ENCODE measurements around the gene TARS3. TPM values are rescaled to one million over a fixed set of nuclear protein-coding genes. Genes with fewer than 3 reads are reported as not detected.

Gene TARS3
- total RNA-seq, 1 experiment from 2014 or later: 14.1 TPM

- TF ChIP-seq, protein P1, sequence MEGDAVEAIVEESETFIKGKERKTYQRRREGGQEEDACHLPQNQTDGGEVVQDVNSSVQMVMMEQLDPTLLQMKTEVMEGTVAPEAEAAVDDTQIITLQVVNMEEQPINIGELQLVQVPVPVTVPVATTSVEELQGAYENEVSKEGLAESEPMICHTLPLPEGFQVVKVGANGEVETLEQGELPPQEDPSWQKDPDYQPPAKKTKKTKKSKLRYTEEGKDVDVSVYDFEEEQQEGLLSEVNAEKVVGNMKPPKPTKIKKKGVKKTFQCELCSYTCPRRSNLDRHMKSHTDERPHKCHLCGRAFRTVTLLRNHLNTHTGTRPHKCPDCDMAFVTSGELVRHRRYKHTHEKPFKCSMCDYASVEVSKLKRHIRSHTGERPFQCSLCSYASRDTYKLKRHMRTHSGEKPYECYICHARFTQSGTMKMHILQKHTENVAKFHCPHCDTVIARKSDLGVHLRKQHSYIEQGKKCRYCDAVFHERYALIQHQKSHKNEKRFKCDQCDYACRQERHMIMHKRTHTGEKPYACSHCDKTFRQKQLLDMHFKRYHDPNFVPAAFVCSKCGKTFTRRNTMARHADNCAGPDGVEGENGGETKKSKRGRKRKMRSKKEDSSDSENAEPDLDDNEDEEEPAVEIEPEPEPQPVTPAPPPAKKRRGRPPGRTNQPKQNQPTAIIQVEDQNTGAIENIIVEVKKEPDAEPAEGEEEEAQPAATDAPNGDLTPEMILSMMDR (conservative IDR thresholded peaks at IDR 0.05): no peak
- Histone ChIP-seq H2BK12ac (ENCODE audit: insufficient read length, low read depth, low read length) (no peak overlapping the region), H2BK5ac (ENCODE audit: insufficient read length, low read length) (no peak overlapping the region), H4K91ac (ENCODE audit: insufficient read length, low read depth, low read length) (no peak overlapping the region), H3K4me1 (ENCODE audit: insufficient read depth, low read length) (no peaks in the 10 kb centered on the region), H3K27me3 (ENCODE audit: insufficient read depth, low read length) (no peaks in the 10 kb centered on the region), H3K23me2 (ENCODE audit: insufficient read length, low read depth, low read length, poor library complexity, severe bottlenecking) (no peaks in the 10 kb centered on the region), H4K8ac (replicated peaks; ENCODE audit: insufficient read length, low read depth, low read length) (no peak overlapping the region), H3K9me3 (ENCODE audit: control insufficient read depth, low read depth, low read length) (no peaks in the 10 kb centered on the region), H3K4ac (ENCODE audit: low read depth, low read length) (no peak overlapping the region), H3K23ac (ENCODE audit: insufficient read length, low read depth, low read length) (no peak overlapping the region), H4K20me1 (ENCODE audit: control insufficient read depth, insufficient read depth, insufficient read length) (no peaks in the 10 kb centered on the region), H3K79me1 (ENCODE audit: insufficient read depth, low read depth, low read length, poor library complexity, severe bottlenecking) (no peaks in the 10 kb centered on the region), H3K79me2 (ENCODE audit: insufficient read depth, low read length) (no peaks in the 10 kb centered on the region), H2BK20ac (ENCODE audit: low read depth, low read length, poor library complexity, severe bottlenecking) (no peak overlapping the region), H3T11ph (ENCODE audit: low read length) (no peak overlapping the region), H2BK120ac (ENCODE audit: low read depth, low read length, poor library complexity, severe bottlenecking) (no peak overlapping the region), H2AK5ac (ENCODE audit: insufficient read length, low read length) (no peak overlapping the region), H3K9ac (ENCODE audit: extremely low read depth, insufficient read length, low read length) (no peak overlapping the region), H2AFZ (ENCODE audit: low read length) (no peak overlapping the region), H2BK15ac (ENCODE audit: low read depth, low read length) (no peak overlapping the region), H3K4me2 (ENCODE audit: insufficient read depth, insufficient read length, low read length) (no peak overlapping the region), H3K56ac (ENCODE audit: insufficient read length, low read depth, low read length) (no peak overlapping the region), H3K27ac (ENCODE audit: insufficient read length, low read depth, low read length) (no peak overlapping the region), H3K14ac (ENCODE audit: insufficient read depth, low read length) (no peak overlapping the region), H3K18ac (ENCODE audit: insufficient read length, low read depth, low read length) (no peak overlapping the region), H4K5ac (ENCODE audit: insufficient read length, low read depth, low read length) (no peak overlapping the region)
- H3K4me3 Mint-ChIP-seq: no peak overlapping the region
- H3K36me3 Mint-ChIP-seq (ENCODE audit: insufficient read depth in 1 of 3, low read depth in 3 of 3): peaks cover 0 to 32% (median 0%) of the 10 kb centered on the region in 3 experiments; a peak in 4 of 7 replicates
- no peak for DNase-seq
- H3K27me3 Mint-ChIP-seq (ENCODE audit: low read depth): no peaks in the 10 kb centered on the region
- H3K9me3 Mint-ChIP-seq: no peaks in the 10 kb centered on the region
- H3K27ac Mint-ChIP-seq: no peak overlapping the region
- H3K4me1 Mint-ChIP-seq: peaks cover 6 to 7% of the 10 kb centered on the region in 2 experiments
- WGBS (ENCODE audit: extremely low coverage, insufficient read length, low lambda C conversion rate): no CpG with 5 or more reads among the region's 5 CpGs
Observed at GRCh38 chr15:101675015-101675414, 49.3 kb downstream of the TARS3 start.
